CD1c-positive myeloid dendritic cell (primary cell): ENCODE data around the gene SNRPE.
"Not testable (repeated sequence)": the region's sequence is repeated elsewhere in the genome, so short reads cannot be mapped to it uniquely, and the experiment has no call there.

Experiments used
- DNase-seq: peaks from one replicate; pipeline ENCODE4 v3.0.0-alpha.2; 2016; ENCODE audit errors: extremely low spot score

Gene SNRPE

GRCh38 chr1:203861379-203862184, at the start of gene SNRPE:
SNRPE (plus strand) TSS chr1:203861599; CDS start chr1:203861660, 61 bp downstream.
- DNase-seq = peak; percentile 99

GRCh38 chr1:203813581-203814341, 47.6 kb upstream of the SNRPE start:
- no peak for DNase-seq

GRCh38 chr1:203818399-203818798, 43.0 kb upstream of the SNRPE start:
- no peak for DNase-seq

- DNase-seq = no peak
These were observed 38.1 kb upstream of the SNRPE start for GRCh38 chr1:203823306-203823705.

- no peak for DNase-seq
These were observed 35.2 kb upstream of the SNRPE start for GRCh38 chr1:203826175-203826574.

GRCh38 chr1:203828002-203828401, 33.4 kb upstream of the SNRPE start:
- no peak for DNase-seq

- no peak for DNase-seq
These were observed 32.9 kb upstream of the SNRPE start for GRCh38 chr1:203828503-203828902.

- DNase-seq = peak; percentile 58
These were observed 32.2 kb upstream of the SNRPE start for GRCh38 chr1:203829247-203829646.

- no peak for DNase-seq
These were observed 25.9 kb upstream of the SNRPE start for GRCh38 chr1:203835476-203835875.

GRCh38 chr1:203839081-203839480, 22.3 kb upstream of the SNRPE start:
- no peak for DNase-seq

GRCh38 chr1:203840208-203840808, 21.1 kb upstream of the SNRPE start:
- DNase-seq = no peak

GRCh38 chr1:203842559-203842876, 18.9 kb upstream of the SNRPE start:
- no peak for DNase-seq

- DNase-seq = no peak
These were observed 18.0 kb upstream of the SNRPE start for GRCh38 chr1:203843435-203843834.

GRCh38 chr1:203853112-203853511, 8.3 kb upstream of the SNRPE start:
- not testable (repeated sequence) for DNase-seq

GRCh38 chr1:203858055-203858454, 3.3 kb upstream of the SNRPE start:
- DNase-seq = no peak

- DNase-seq = no peak
These were observed 2.4 kb upstream of the SNRPE start for GRCh38 chr1:203858975-203859374.

- no peak for DNase-seq
These were observed 888 bp upstream of the SNRPE start for GRCh38 chr1:203860396-203861025.

- DNase-seq = no peak
These were observed 6.4 kb downstream of the SNRPE start for GRCh38 chr1:203867802-203868201.

- no peak for DNase-seq
These were observed 8.8 kb downstream of the SNRPE start for GRCh38 chr1:203870245-203870644.

GRCh38 chr1:203871114-203871880, 9.9 kb downstream of the SNRPE start:
- peak; percentile 42 for DNase-seq

GRCh38 chr1:203873094-203873493, 11.7 kb downstream of the SNRPE start:
- DNase-seq = no peak

- DNase-seq = no peak
These were observed 17.0 kb downstream of the SNRPE start for GRCh38 chr1:203878422-203878821.
